HCT116 (cell line): Measurements from ENCODE around the gene ANO6. TPM values are rescaled to one million over a fixed set of nuclear protein-coding genes. Genes with fewer than 3 reads are reported as not detected.
A peak's percentile ranks its signal among the peaks of the same experiment; 100 is the strongest.

Experiments
- ATAC-seq: fragments of 200-7000 bp; cut with Tn5 transposase; 2 replicates; pipeline ENCODE4 v1.9.1; 2020; ENCODE audit warnings: mild to moderate bottlenecking, moderate library complexity
- BruUV-seq: library from RNA; stranded (reverse); fragments of 400-500 nt; replicated peaks from 2 replicates; lab custom pipeline; 2021; lab: Mats Ljungman, UMichigan
- CTCF ChIA-PET: fragments of 300-600 bp; sonication (Branson Sonifier 250); formaldehyde crosslinking; loops from one replicate; lab custom pipeline; 2021; ENCODE audit warnings: antibody characterized with exemption; lab: Charles Lee
- POLR2A ChIA-PET: fragments of 300-600, 350-600 bp; sonication (Branson Sonifier 250); formaldehyde crosslinking; loops from one replicate; lab custom pipeline; 2021; ENCODE audit warnings: antibody characterized with exemption; lab: Charles Lee
- RAD21 ChIA-PET, 2 experiments: fragments of 300-600 bp; sonication (Branson Sonifier 250); formaldehyde crosslinking; loops; one replicate each; lab custom pipeline; 2023; ENCODE audit warnings: low total read pairs in 2 of 2; ENCODE audit not compliant: uncharacterized antibody in 2 of 2, unreplicated experiment in 2 of 2, low non-redundant PET in 1 of 2; lab: Charles Lee
- DNase-seq: peaks from one replicate; pipeline ENCODE4 v3.0.0-alpha.2; 2010; ENCODE audit warnings: low read depth, low spot score
- H2AFZ ChIP-seq: fragments of 200-600 bp; shearing (Covaris generic), sonication (generic); 2 replicates; pipeline ENCODE4 v1.6.1; 2017; ENCODE audit warnings: low read depth, mixed run types, mixed read lengths, antibody characterized with exemption, low read length; ENCODE audit not compliant: poor library complexity, severe bottlenecking
- H3K27ac ChIP-seq: 2 replicates; pipeline ENCODE4 v1.5.1; 2012; ENCODE audit warnings: low read depth, low read length
- H3K27me3 ChIP-seq: fragments of 200-600 bp; sonication (generic); 2 replicates; pipeline ENCODE4 v1.6.1; 2016; ENCODE audit warnings: mixed run types, low read length, mixed read lengths; ENCODE audit not compliant: insufficient read depth
- H3K36me3 ChIP-seq, 2 experiments: fragments of 200-500 bp in 1 of 2; fragments of 200-600 bp in 1 of 2; sonication (Bioruptor generic) in 1 of 2; sonication (generic) in 1 of 2; 2 replicates each; pipeline versions ENCODE4 v1.5.1 to v1.6.1; 2014 to 2016; ENCODE audit warnings: low read length in 2 of 2, inconsistent platforms in 1 of 2, mixed read lengths in 1 of 2, mixed run types in 1 of 2; ENCODE audit not compliant: insufficient read depth in 2 of 2, control insufficient read depth in 1 of 2
- H3K4me1 ChIP-seq, 2 experiments: fragments of 200-600 bp in 1 of 2; sonication (generic) in 1 of 2; 2 replicates each; pipeline versions ENCODE4 v1.5.1 to v1.6.1; 2012 to 2017; ENCODE audit warnings: low read length in 2 of 2, inconsistent platforms in 1 of 2, mild to moderate bottlenecking in 1 of 2, mixed read lengths in 1 of 2, mixed run types in 1 of 2, moderate library complexity in 1 of 2; ENCODE audit not compliant: insufficient read depth in 2 of 2, control insufficient read depth in 1 of 2
- H3K4me2 ChIP-seq: fragments of 200-600 bp; sonication (generic); 2 replicates; pipeline ENCODE4 v1.6.1; 2017; ENCODE audit warnings: mixed run types, low read length, mixed read lengths
- H3K4me3 ChIP-seq, 2 experiments: fragments of 200-600 bp in 1 of 2; sonication (generic) in 1 of 2; replicated peaks in 1 of 2; 2 replicates each; pipeline ENCODE4 v1.5.1; 2011 to 2016; ENCODE audit warnings: low read length in 2 of 2, control low read depth in 1 of 2, low read depth in 1 of 2, mild to moderate bottlenecking in 1 of 2, mixed read lengths in 1 of 2, mixed run types in 1 of 2
- H3K79me2 ChIP-seq: fragments of 200-600 bp; sonication (generic); 2 replicates; pipeline ENCODE4 v1.6.1; 2017; ENCODE audit warnings: mild to moderate bottlenecking, mixed run types, low read length, moderate library complexity, mixed read lengths; ENCODE audit not compliant: insufficient read depth
- H3K9ac ChIP-seq: fragments of 200-600 bp; sonication (generic); 2 replicates; pipeline ENCODE4 v1.6.1; 2016; ENCODE audit warnings: low read length, mixed read lengths
- H3K9me2 ChIP-seq: fragments of 200-600 bp; sonication (generic), shearing (Covaris generic); 2 replicates; pipeline ENCODE4 v1.6.1; 2017; ENCODE audit warnings: mixed run types, mild to moderate bottlenecking, moderate library complexity; ENCODE audit not compliant: insufficient read depth
- H3K9me3 ChIP-seq, 2 experiments: fragments of 200-500 bp in 1 of 2; fragments of 200-600 bp in 1 of 2; sonication (Bioruptor generic) in 1 of 2; sonication (generic) in 1 of 2; 2 replicates each; pipeline ENCODE4 v1.6.1; 2014 to 2017; ENCODE audit warnings: low read length in 2 of 2, mixed read lengths in 2 of 2, inconsistent platforms in 1 of 2, low read depth in 1 of 2, mild to moderate bottlenecking in 1 of 2, mixed run types in 1 of 2, moderate library complexity in 1 of 2; ENCODE audit not compliant: control insufficient read depth in 1 of 2, insufficient read depth in 1 of 2
- H4K20me1 ChIP-seq: fragments of 200-600 bp; sonication (generic), shearing (Covaris generic); 2 replicates; pipeline ENCODE4 v1.6.1; 2017; ENCODE audit warnings: mixed run types, mild to moderate bottlenecking, moderate library complexity; ENCODE audit not compliant: insufficient read depth
- CBX3 ChIP-seq: IDR thresholded peaks from 2 replicates; pipeline ENCODE4 v1.6.1; 2012; ENCODE audit warnings: low read depth
- EGR1 ChIP-seq: IDR thresholded peaks from 2 replicates; pipeline ENCODE4 v1.6.1; 2012; ENCODE audit warnings: low read depth
- EZH2 ChIP-seq: fragments of 200-600 bp; sonication (generic); IDR thresholded peaks from 2 replicates; pipeline ENCODE4 v1.6.1; 2017; ENCODE audit warnings: antibody characterized with exemption, mixed run types
- FOSL1 ChIP-seq: IDR thresholded peaks from 2 replicates; pipeline ENCODE4 v1.6.1; 2012; ENCODE audit warnings: low read depth
- JUND ChIP-seq: IDR thresholded peaks from 2 replicates; pipeline ENCODE4 v1.6.1; 2012
- POLR2A ChIP-seq: IDR thresholded peaks from 2 replicates; pipeline ENCODE4 v1.7.0; 2011; ENCODE audit warnings: borderline replicate concordance; ENCODE audit not compliant: insufficient read depth, insufficient read length; ENCODE audit errors: extremely low read depth
- TCF7L2 ChIP-seq: IDR thresholded peaks from 2 replicates; pipeline ENCODE4 v1.7.0; 2011; ENCODE audit warnings: borderline replicate concordance, inconsistent platforms; ENCODE audit not compliant: insufficient read depth, insufficient read length; ENCODE audit errors: extremely low read depth
- intact Hi-C: fragments of 100-400 bp; cut with micrococcal nuclease; formaldehyde crosslinking; loops from 2 replicates; pipeline ENCODE4 v1.10.0; 2022
- total RNA-seq: library from RNA; stranded (reverse); gene quantifications from one replicate; pipeline ENCODE4 v1.2.1, GENCODE V29; 2021; ENCODE audit not compliant: unreplicated experiment
- TF ChIP-seq, protein P1 (sequence below): IDR thresholded peaks from 2 replicates; pipeline ENCODE4 v1.6.1; 2012; ENCODE audit warnings: low read depth

ANO6 gene
- total RNA-seq, 1 experiment from 2014 or later = 36.7 TPM

DNA sequence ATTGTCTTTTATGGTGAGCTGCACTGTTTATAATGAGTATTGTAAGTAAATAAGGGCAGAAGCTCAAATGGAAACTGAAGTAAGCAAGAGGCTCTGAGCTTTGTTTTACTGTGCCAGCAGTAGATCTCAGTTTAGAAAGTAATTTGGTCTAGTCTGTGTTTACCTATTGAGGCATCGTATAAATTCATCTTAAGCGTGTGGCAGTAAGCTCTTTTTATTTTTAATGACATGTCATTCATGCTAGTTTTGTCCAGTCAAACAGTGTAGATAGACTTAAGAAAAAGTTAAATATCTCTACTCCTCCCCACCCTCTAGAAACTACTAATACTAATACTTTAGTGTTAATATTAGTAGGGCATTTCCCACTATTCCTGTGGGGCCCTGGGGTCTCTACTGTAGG lies 2.0 kb downstream of the ANO6 start:
- ChIA-PET RAD21 (no interaction called here), POLR2A (interaction anchor here (1.9 kb wide), 1 partner anchor 15 kb away, joined by 6 read pairs; no protein-coding TSS in a partner anchor), CTCF (interaction anchor here (1.2 kb wide), 1 partner anchor 14 kb away, joined by 3 read pairs; no protein-coding TSS in a partner anchor)
- H3K9ac ChIP-seq = no peak overlapping the region
- H2AFZ ChIP-seq = no peak overlapping the region
- peaks cover 65% of the 10 kb centered on the region for H3K79me2 ChIP-seq
- intact Hi-C loops = loop anchor here (2.0 kb wide), 1 partner anchor 15 kb away; no protein-coding TSS in a partner anchor
- H3K27me3 ChIP-seq = no peaks in the 10 kb centered on the region
- H3K4me1 ChIP-seq = peaks cover 9 to 19% of the 10 kb centered on the region in 2 experiments; a peak in 3 of 4 replicates
- H3K9me3 ChIP-seq = no peaks in the 10 kb centered on the region
- H3K9me2 ChIP-seq = no peaks in the 10 kb centered on the region; the same call in 1 of the 2 replicates
- no peaks in the 10 kb centered on the region for H3K36me3 ChIP-seq
- peak overlapping the region; percentile 99 for H3K4me2 ChIP-seq
- no TSS peak for BruUV-seq
- H4K20me1 ChIP-seq = no peaks in the 10 kb centered on the region
- TF ChIP-seq JUND (no peak), FOSL1 (no peak), CBX3 (no peak), EZH2 (no peak), TCF7L2 (no peak), EGR1 (no peak), POLR2A (no peak)
- TF ChIP-seq, protein P1, sequence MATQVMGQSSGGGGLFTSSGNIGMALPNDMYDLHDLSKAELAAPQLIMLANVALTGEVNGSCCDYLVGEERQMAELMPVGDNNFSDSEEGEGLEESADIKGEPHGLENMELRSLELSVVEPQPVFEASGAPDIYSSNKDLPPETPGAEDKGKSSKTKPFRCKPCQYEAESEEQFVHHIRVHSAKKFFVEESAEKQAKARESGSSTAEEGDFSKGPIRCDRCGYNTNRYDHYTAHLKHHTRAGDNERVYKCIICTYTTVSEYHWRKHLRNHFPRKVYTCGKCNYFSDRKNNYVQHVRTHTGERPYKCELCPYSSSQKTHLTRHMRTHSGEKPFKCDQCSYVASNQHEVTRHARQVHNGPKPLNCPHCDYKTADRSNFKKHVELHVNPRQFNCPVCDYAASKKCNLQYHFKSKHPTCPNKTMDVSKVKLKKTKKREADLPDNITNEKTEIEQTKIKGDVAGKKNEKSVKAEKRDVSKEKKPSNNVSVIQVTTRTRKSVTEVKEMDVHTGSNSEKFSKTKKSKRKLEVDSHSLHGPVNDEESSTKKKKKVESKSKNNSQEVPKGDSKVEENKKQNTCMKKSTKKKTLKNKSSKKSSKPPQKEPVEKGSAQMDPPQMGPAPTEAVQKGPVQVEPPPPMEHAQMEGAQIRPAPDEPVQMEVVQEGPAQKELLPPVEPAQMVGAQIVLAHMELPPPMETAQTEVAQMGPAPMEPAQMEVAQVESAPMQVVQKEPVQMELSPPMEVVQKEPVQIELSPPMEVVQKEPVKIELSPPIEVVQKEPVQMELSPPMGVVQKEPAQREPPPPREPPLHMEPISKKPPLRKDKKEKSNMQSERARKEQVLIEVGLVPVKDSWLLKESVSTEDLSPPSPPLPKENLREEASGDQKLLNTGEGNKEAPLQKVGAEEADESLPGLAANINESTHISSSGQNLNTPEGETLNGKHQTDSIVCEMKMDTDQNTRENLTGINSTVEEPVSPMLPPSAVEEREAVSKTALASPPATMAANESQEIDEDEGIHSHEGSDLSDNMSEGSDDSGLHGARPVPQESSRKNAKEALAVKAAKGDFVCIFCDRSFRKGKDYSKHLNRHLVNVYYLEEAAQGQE = no peak
- no peak for ATAC-seq
- H3K4me3 ChIP-seq = peak overlapping the region in 1 of 2 experiments; percentile 79; a peak in 1 of 4 replicates
- DNase-seq = no peak
- no peak overlapping the region for H3K27ac ChIP-seq
